ENCODE measurements around the gene GOLPH3.

Gene GOLPH3

DNA sequence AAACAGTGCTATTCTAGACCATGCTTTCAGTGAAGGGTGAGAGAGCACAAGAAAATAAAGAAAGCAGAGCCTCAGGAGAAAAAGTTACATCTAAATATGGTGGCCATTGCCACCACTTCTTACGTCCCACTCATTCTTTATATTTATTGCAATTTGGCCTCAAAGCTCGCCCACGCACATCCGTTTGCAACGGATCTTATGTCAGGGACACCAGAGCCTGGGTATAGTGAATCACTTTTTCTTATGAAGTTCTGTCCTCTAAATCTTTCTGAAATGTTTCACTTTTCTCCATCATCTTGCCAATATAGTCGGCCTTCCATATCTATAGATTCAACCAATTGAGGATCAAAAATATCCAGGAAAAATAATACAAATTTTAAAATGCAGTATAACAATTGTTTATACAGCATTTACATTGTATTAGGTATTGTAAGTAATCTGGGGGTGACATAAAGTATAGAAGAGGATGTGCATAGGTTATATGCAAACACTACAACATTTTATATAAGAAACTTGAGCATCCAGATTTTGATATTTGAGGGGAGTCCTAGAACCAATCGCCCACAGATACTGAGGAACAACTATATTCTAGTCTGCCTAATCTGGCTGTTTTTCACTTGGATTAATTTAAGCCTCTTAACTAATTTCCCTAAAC, 35.2 kb downstream of the GOLPH3 start:
- no peak overlapping the region for H3K27ac ChIP-seq (replicated peaks; ENCODE audit: low read length)
- no peaks in the 10 kb centered on the region for H3K4me1 ChIP-seq (ENCODE audit: control insufficient read depth in 2 of 2, insufficient read depth in 1 of 2, low read depth in 1 of 2, low read length in 2 of 2)
- peaks cover 0 to 7% of the 10 kb centered on the region in 2 donors for H3K9me3 ChIP-seq (replicated peaks in 1 of 2; ENCODE audit: control insufficient read depth in 2 of 2, insufficient read depth in 1 of 2, low read depth in 1 of 2, low read length in 2 of 2)
- H3K14ac ChIP-seq (ENCODE audit: low read length), result no peak overlapping the region
- H2BK12ac ChIP-seq (ENCODE audit: low read length), result no peak overlapping the region
- WGBS, 2 donors (ENCODE audit: extremely low coverage in 2 of 2, insufficient read length in 2 of 2, insufficient replicate concordance in 1 of 2), result no CpG with 5 or more reads among the region's 7 CpGs
- H3K18ac ChIP-seq (ENCODE audit: low read length), result no peak overlapping the region
- no peak overlapping the region for H4K91ac ChIP-seq (ENCODE audit: low read depth, low read length, poor library complexity)
- H3K4me2 ChIP-seq (ENCODE audit: insufficient read depth, low read length, poor library complexity, severe bottlenecking), result no peak overlapping the region
- no peak overlapping the region for H2BK15ac ChIP-seq (ENCODE audit: low read length)
- no peak overlapping the region for H3K23ac ChIP-seq (ENCODE audit: low read depth, low read length, poor library complexity)
- H3K27me3 ChIP-seq (ENCODE audit: control insufficient read depth in 3 of 3, insufficient read depth in 3 of 3, low read depth in 1 of 3, low read length in 3 of 3), result no peaks in the 10 kb centered on the region
- H3K79me1 ChIP-seq (ENCODE audit: low read depth, low read length), result no peaks in the 10 kb centered on the region
- H4K8ac ChIP-seq (ENCODE audit: low read depth, low read length), result no peak overlapping the region
- peaks cover 7 to 75% of the 10 kb centered on the region in 2 donors for H3K36me3 ChIP-seq (replicated peaks in 1 of 2; ENCODE audit: control insufficient read depth in 2 of 2, insufficient read depth in 2 of 2, low read length in 2 of 2)
- no peak for DNase-seq (ENCODE audit: low spot score)
- H3K4me3 ChIP-seq (ENCODE audit: low read length in 2 of 2), result no peak overlapping the region
- H3K9ac ChIP-seq (ENCODE audit: low read depth, low read length, poor library complexity), result no peak overlapping the region
- no peak overlapping the region for H3K4ac ChIP-seq (ENCODE audit: low read length)
- no peak overlapping the region for H2AFZ ChIP-seq (ENCODE audit: low read length)
- H2BK120ac ChIP-seq (ENCODE audit: low read depth, low read length), result no peak overlapping the region
- no peak overlapping the region for H2BK5ac ChIP-seq (ENCODE audit: low read length)
- no peak overlapping the region for H2AK5ac ChIP-seq (ENCODE audit: low read depth, low read length)

DNA sequence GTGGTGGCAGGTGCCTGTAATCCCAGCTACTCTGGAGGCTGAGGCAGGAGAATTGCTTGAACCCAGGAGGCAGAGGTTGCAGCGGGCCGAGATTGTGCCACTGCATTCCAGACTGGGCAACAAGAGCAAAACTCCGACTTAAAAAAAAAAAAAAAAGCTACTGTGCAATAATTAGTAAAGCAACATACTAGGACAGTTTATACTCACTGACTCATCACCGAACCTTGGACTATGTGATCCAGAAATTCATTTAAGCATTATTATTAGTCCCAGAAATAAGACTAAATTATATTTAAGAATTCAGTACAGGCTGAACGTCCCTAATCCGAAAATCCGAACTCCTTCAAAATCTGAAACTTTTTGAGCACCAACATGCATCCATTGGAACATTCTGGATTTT, 37.8 kb downstream of the GOLPH3 start:
- Histone ChIP-seq H3K79me1 (ENCODE audit: low read depth, low read length) (no peaks in the 10 kb centered on the region), H4K8ac (ENCODE audit: low read depth, low read length) (no peak overlapping the region), H3K27ac (replicated peaks; ENCODE audit: low read length) (no peak overlapping the region), H2AK5ac (ENCODE audit: low read depth, low read length) (no peak overlapping the region), H2BK5ac (ENCODE audit: low read length) (no peak overlapping the region), H3K36me3 (replicated peaks in 1 of 2; ENCODE audit: control insufficient read depth in 2 of 2, insufficient read depth in 2 of 2, low read length in 2 of 2) (peaks cover 7 to 93% of the 10 kb centered on the region in 2 donors), H3K14ac (ENCODE audit: low read length) (no peak overlapping the region), H3K9me3 (replicated peaks in 1 of 2; ENCODE audit: control insufficient read depth in 2 of 2, insufficient read depth in 1 of 2, low read depth in 1 of 2, low read length in 2 of 2) (no peaks in the 10 kb centered on the region), H3K23ac (ENCODE audit: low read depth, low read length, poor library complexity) (no peak overlapping the region), H2BK120ac (ENCODE audit: low read depth, low read length) (no peak overlapping the region), H3K4me1 (ENCODE audit: control insufficient read depth in 2 of 2, insufficient read depth in 1 of 2, low read depth in 1 of 2, low read length in 2 of 2) (no peaks in the 10 kb centered on the region), H3K4me2 (ENCODE audit: insufficient read depth, low read length, poor library complexity, severe bottlenecking) (no peak overlapping the region), H3K4me3 (ENCODE audit: low read length in 2 of 2) (no peak overlapping the region), H4K91ac (ENCODE audit: low read depth, low read length, poor library complexity) (no peak overlapping the region), H3K27me3 (ENCODE audit: control insufficient read depth in 3 of 3, insufficient read depth in 3 of 3, low read depth in 1 of 3, low read length in 3 of 3) (no peaks in the 10 kb centered on the region), H3K4ac (ENCODE audit: low read length) (no peak overlapping the region), H2BK15ac (ENCODE audit: low read length) (no peak overlapping the region), H2BK12ac (ENCODE audit: low read length) (no peak overlapping the region), H3K18ac (ENCODE audit: low read length) (no peak overlapping the region), H2AFZ (ENCODE audit: low read length) (no peak overlapping the region), H3K9ac (ENCODE audit: low read depth, low read length, poor library complexity) (no peak overlapping the region)
- DNase-seq (ENCODE audit: low spot score), result no peak
- WGBS, 2 donors (ENCODE audit: extremely low coverage in 2 of 2, insufficient read length in 2 of 2, insufficient replicate concordance in 1 of 2), result no CpG with 5 or more reads among the region's 7 CpGs

DNA sequence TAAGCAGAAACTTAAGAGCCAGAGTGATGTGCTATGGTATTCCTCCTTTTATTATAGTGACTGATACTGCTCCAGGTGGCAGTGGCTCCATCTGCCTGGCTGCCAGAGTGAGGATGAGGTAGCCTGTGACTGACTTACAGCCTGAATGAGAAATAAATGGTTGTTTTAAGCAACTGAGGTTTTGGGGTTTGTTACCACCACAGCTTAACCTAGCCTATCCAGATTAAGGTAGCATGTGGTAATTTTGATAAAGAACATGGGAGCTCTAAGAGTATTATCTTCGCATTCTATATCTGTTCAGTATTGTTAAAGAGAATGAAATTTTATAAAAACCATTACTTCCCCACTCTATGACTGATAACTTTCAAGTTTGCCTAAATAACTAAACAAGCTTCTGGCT, 39.0 kb downstream of the GOLPH3 start:
- H3K4me2 ChIP-seq (ENCODE audit: insufficient read depth, low read length, poor library complexity, severe bottlenecking), result no peak overlapping the region
- H2BK12ac ChIP-seq (ENCODE audit: low read length), result no peak overlapping the region
- H3K4me3 ChIP-seq (ENCODE audit: low read length in 2 of 2), result no peak overlapping the region
- H3K9ac ChIP-seq (ENCODE audit: low read depth, low read length, poor library complexity), result no peak overlapping the region
- no peak overlapping the region for H3K23ac ChIP-seq (ENCODE audit: low read depth, low read length, poor library complexity)
- no peak for DNase-seq (ENCODE audit: low spot score)
- no peak overlapping the region for H2AK5ac ChIP-seq (ENCODE audit: low read depth, low read length)
- H3K4me1 ChIP-seq (ENCODE audit: control insufficient read depth in 2 of 2, insufficient read depth in 1 of 2, low read depth in 1 of 2, low read length in 2 of 2), result no peaks in the 10 kb centered on the region
- H3K27me3 ChIP-seq (ENCODE audit: control insufficient read depth in 3 of 3, insufficient read depth in 3 of 3, low read depth in 1 of 3, low read length in 3 of 3), result no peaks in the 10 kb centered on the region
- WGBS, 2 donors (ENCODE audit: extremely low coverage in 2 of 2, insufficient read length in 2 of 2, insufficient replicate concordance in 1 of 2), result no CpG with 5 or more reads among the region's 1 CpG
- no peaks in the 10 kb centered on the region for H3K9me3 ChIP-seq (replicated peaks in 1 of 2; ENCODE audit: control insufficient read depth in 2 of 2, insufficient read depth in 1 of 2, low read depth in 1 of 2, low read length in 2 of 2)
- no peak overlapping the region for H3K27ac ChIP-seq (replicated peaks; ENCODE audit: low read length)
- H3K79me1 ChIP-seq (ENCODE audit: low read depth, low read length), result no peaks in the 10 kb centered on the region
- H2BK15ac ChIP-seq (ENCODE audit: low read length), result no peak overlapping the region
- H2BK5ac ChIP-seq (ENCODE audit: low read length), result no peak overlapping the region
- no peak overlapping the region for H2BK120ac ChIP-seq (ENCODE audit: low read depth, low read length)
- H3K14ac ChIP-seq (ENCODE audit: low read length), result no peak overlapping the region
- H2AFZ ChIP-seq (ENCODE audit: low read length), result no peak overlapping the region
- H3K36me3 ChIP-seq (replicated peaks in 1 of 2; ENCODE audit: control insufficient read depth in 2 of 2, insufficient read depth in 2 of 2, low read length in 2 of 2), result peaks cover 7 to 93% of the 10 kb centered on the region in 2 donors
- no peak overlapping the region for H4K91ac ChIP-seq (ENCODE audit: low read depth, low read length, poor library complexity)
- no peak overlapping the region for H3K18ac ChIP-seq (ENCODE audit: low read length)
- no peak overlapping the region for H4K8ac ChIP-seq (ENCODE audit: low read depth, low read length)
- H3K4ac ChIP-seq (ENCODE audit: low read length), result no peak overlapping the region

DNA sequence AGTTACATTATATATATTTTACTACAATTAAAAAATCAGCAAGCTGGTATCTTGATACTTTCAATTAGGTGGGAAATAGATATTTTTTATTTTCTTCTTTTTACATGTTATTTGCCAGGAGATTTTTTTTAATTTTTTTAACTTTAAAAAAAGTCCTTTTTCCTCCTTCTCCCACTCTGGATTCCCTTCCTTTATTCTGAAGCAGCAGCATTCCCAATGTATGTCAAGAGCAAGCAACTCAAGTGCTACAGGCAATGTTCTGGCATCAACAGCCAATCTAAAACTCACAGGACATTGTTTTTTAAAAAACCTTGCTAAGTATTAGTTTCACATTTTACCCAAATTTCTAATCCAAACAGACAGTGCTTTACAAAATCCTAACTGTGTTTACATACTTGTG, 41.4 kb downstream of the GOLPH3 start:
- H3K14ac ChIP-seq (ENCODE audit: low read length), result no peak overlapping the region
- H3K79me1 ChIP-seq (ENCODE audit: low read depth, low read length), result no peaks in the 10 kb centered on the region
- H4K91ac ChIP-seq (ENCODE audit: low read depth, low read length, poor library complexity), result no peak overlapping the region
- H3K23ac ChIP-seq (ENCODE audit: low read depth, low read length, poor library complexity), result no peak overlapping the region
- no peak overlapping the region for H2BK5ac ChIP-seq (ENCODE audit: low read length)
- no peaks in the 10 kb centered on the region for H3K27me3 ChIP-seq (ENCODE audit: control insufficient read depth in 3 of 3, insufficient read depth in 3 of 3, low read depth in 1 of 3, low read length in 3 of 3)
- no peak overlapping the region for H2BK15ac ChIP-seq (ENCODE audit: low read length)
- no peak for DNase-seq (ENCODE audit: low spot score)
- no peaks in the 10 kb centered on the region for H3K4me1 ChIP-seq (ENCODE audit: control insufficient read depth in 2 of 2, insufficient read depth in 1 of 2, low read depth in 1 of 2, low read length in 2 of 2)
- no peak overlapping the region for H3K4ac ChIP-seq (ENCODE audit: low read length)
- H2BK12ac ChIP-seq (ENCODE audit: low read length), result no peak overlapping the region
- H3K4me2 ChIP-seq (ENCODE audit: insufficient read depth, low read length, poor library complexity, severe bottlenecking), result no peak overlapping the region
- H2AFZ ChIP-seq (ENCODE audit: low read length), result no peak overlapping the region
- no peak overlapping the region for H3K27ac ChIP-seq (replicated peaks; ENCODE audit: low read length)
- no peak overlapping the region for H3K4me3 ChIP-seq (ENCODE audit: low read length in 2 of 2)
- H3K36me3 ChIP-seq (replicated peaks in 1 of 2; ENCODE audit: control insufficient read depth in 2 of 2, insufficient read depth in 2 of 2, low read length in 2 of 2), result peaks cover 6 to 92% of the 10 kb centered on the region in 2 donors
- no peak overlapping the region for H3K9ac ChIP-seq (ENCODE audit: low read depth, low read length, poor library complexity)
- H3K9me3 ChIP-seq (replicated peaks in 1 of 2; ENCODE audit: control insufficient read depth in 2 of 2, insufficient read depth in 1 of 2, low read depth in 1 of 2, low read length in 2 of 2), result no peaks in the 10 kb centered on the region
- H4K8ac ChIP-seq (ENCODE audit: low read depth, low read length), result no peak overlapping the region
- no peak overlapping the region for H2BK120ac ChIP-seq (ENCODE audit: low read depth, low read length)
- no peak overlapping the region for H3K18ac ChIP-seq (ENCODE audit: low read length)
- H2AK5ac ChIP-seq (ENCODE audit: low read depth, low read length), result no peak overlapping the region
